ENCODE results near the gene ZCCHC2.

Gene ZCCHC2

GRCh38 chr18:62538881-62539280 lies 16.1 kb downstream of the ZCCHC2 start:
- DNase-seq: no peak

- DNase-seq: no peak
These were observed 16.7 kb downstream of the ZCCHC2 start for GRCh38 chr18:62539284-62540165.

- no peak for DNase-seq
These were observed 20.2 kb downstream of the ZCCHC2 start for GRCh38 chr18:62543021-62543420.

- no peak for DNase-seq
These were observed 22.3 kb downstream of the ZCCHC2 start for GRCh38 chr18:62545098-62545497.

- no peak for DNase-seq
These were observed 26.9 kb downstream of the ZCCHC2 start for GRCh38 chr18:62549755-62550154.

GRCh38 chr18:62550746-62551145 lies 27.9 kb downstream of the ZCCHC2 start:
- DNase-seq: no peak

GRCh38 chr18:62551972-62552513 lies 29.2 kb downstream of the ZCCHC2 start:
- DNase-seq: no peak

- DNase-seq: no peak
These were observed 31.4 kb downstream of the ZCCHC2 start for GRCh38 chr18:62554061-62554815.

GRCh38 chr18:62555135-62555534 lies 32.3 kb downstream of the ZCCHC2 start:
- peak; percentile 79 for DNase-seq

- DNase-seq: no peak
These were observed 33.6 kb downstream of the ZCCHC2 start for GRCh38 chr18:62556397-62556796.

GRCh38 chr18:62558015-62558663 lies 35.3 kb downstream of the ZCCHC2 start:
- no peak for DNase-seq

- DNase-seq: no peak
These were observed 41.2 kb downstream of the ZCCHC2 start for GRCh38 chr18:62564044-62564443.

GRCh38 chr18:62566199-62566598 lies 43.4 kb downstream of the ZCCHC2 start:
- peak; percentile 4 for DNase-seq

GRCh38 chr18:62566818-62567217 lies 44.0 kb downstream of the ZCCHC2 start:
- no peak for DNase-seq

GRCh38 chr18:62569081-62569655 lies 46.3 kb downstream of the ZCCHC2 start:
- no peak for DNase-seq

GRCh38 chr18:62571037-62571436 lies 48.2 kb downstream of the ZCCHC2 start:
- no peak for DNase-seq

GRCh38 chr18:62571648-62572047 lies 48.8 kb downstream of the ZCCHC2 start:
- DNase-seq: no peak

- DNase-seq: no peak
These were observed 49.6 kb downstream of the ZCCHC2 start for GRCh38 chr18:62572456-62572855.

GRCh38 chr18:62574776-62575175 lies 52.0 kb downstream of the ZCCHC2 start:
- DNase-seq: no peak

GRCh38 chr18:62576271-62576670 lies 53.4 kb downstream of the ZCCHC2 start:
- no peak for DNase-seq

- no peak for DNase-seq
These were observed 54.2 kb downstream of the ZCCHC2 start for GRCh38 chr18:62576845-62577512.

GRCh38 chr18:62577765-62578164 lies 54.9 kb downstream of the ZCCHC2 start:
- no peak for DNase-seq

Data from fibroblast of skin of back (primary cell).